GM12801 (cell line): ENCODE data around the gene RRBP1.

Source experiments
- CTCF ChIP-seq: IDR thresholded peaks from one replicate; pipeline ENCODE4 v1.5.1; 2011; ENCODE audit warnings: control low read depth; ENCODE audit not compliant: insufficient read length; ENCODE audit errors: extremely low read depth

The RRBP1 gene

DNA sequence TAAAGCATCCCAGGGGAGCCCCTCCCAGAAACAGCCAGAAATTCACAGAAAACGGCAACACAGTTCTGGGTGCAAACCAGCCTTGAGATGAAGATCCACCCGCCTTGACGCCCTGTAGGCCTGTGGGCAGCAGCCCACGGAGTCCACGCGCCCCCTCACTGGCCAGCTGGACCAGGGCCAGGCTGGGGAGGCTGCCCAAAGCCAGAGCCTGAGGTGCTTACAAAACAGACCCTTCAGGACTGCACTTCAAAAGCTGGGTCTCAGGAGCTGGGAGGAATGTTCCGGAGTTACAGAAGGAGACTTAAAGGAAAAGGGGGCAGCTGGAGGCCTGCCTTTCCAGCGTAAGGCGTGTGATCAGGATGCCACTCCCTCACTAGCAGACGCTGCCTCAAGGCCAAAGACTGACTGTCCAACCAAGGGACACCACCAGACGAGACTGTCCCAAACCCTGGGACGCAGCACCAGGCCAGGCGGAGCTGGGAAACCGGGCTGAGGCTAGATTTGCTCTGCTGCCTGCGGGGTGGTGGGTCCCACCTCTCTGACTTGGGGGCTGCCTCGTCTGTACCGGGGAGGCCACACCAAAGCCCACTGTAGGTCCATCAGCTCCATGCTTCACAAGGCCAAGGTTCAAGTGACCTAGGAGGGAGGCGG lies 48.1 kb downstream of the RRBP1 start:
- no peak for TF ChIP-seq CTCF

GRCh38 chr20:17633221-17633849 lies 48.7 kb downstream of the RRBP1 start:
- no peak for TF ChIP-seq CTCF

GRCh38 chr20:17631576-17632319 lies 50.3 kb downstream of the RRBP1 start:
- TF ChIP-seq CTCF, result no peak

DNA sequence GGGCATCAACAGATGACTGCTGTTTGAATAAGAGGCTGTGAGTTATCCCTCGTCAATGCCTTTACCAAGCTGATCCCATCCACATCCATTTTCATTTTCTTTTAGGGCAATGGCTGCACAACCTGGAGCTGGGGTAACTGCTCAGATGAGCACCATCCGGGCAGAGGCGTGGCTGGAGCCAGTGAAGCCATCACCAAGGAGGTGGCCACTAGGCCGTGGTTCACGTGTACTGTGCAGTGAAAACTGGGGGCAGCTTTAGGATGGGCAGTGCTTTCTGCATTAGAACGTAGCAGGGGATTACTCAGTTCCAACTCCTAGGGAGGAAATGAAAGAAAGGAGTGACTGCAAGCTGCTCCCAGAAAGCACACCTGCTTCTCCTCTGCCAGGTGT lies 51.2 kb downstream of the RRBP1 start:
- TF ChIP-seq CTCF, result no peak

DNA sequence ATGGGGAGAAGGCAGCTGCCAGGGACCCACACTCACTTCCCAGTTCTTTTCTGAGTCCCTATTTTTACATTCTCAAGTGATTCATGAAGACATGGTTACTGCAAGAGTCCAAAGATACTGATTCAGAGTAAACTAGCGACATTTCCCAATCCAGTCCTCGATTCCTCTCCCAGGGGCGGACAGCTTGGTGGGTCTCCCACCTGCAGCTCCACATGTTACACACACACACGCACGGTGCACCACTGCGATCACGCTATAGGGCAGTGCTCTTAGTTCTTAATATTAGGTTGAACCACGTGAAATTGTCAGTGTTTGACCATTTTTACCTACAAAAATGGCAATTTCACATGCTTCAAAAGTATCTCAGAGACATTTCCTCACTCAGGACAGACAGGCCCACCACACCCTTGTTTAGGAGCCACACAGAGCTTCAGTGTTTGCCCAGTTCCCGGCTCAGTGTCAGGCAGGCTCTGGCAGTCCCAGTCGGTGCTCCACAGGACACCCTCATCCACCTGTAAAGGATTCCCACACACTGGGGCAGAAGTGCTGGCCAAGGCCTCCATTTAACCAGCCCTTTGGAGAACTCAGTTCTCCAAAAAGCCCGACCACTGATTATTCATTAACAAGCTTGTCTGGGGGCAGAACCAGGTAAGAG lies 51.8 kb downstream of the RRBP1 start:
- no peak for TF ChIP-seq CTCF

- no peak for TF ChIP-seq CTCF
These were observed 52.4 kb downstream of the RRBP1 start for GRCh38 chr20:17629678-17630089.

- no peak for TF ChIP-seq CTCF
These were observed 53.0 kb downstream of the RRBP1 start for GRCh38 chr20:17629025-17629424.
